Mesenchymal stem cell (in vitro differentiated cells and primary cell): Measurements from ENCODE around the gene ZBTB12.
"Not testable (repeated sequence)": the region's sequence is repeated elsewhere in the genome, so short reads cannot be mapped to it uniquely, and the experiment has no call there.

ENCODE experiments used
- DNase-seq: peaks from one replicate; pipeline ENCODE4 v3.0.0-alpha.2; 2013
- H2AFZ ChIP-seq: one replicate; pipeline ENCODE4 v1.6.1; 2013; ENCODE audit warnings: low read depth, mild to moderate bottlenecking, control low read depth, inconsistent platforms, low read length, moderate library complexity
- H2AK5ac ChIP-seq: 2 replicates; pipeline ENCODE4 v1.6.1; 2013; ENCODE audit warnings: low read length, moderate library complexity, mild to moderate bottlenecking, inconsistent platforms; ENCODE audit not compliant: severe bottlenecking
- H2BK120ac ChIP-seq: one replicate; pipeline ENCODE4 v1.6.1; 2013; ENCODE audit warnings: low read depth, mild to moderate bottlenecking, inconsistent platforms, low read length, moderate library complexity
- H2BK12ac ChIP-seq, 2 experiments: one replicate each; pipeline ENCODE4 v1.6.1; 2013; ENCODE audit warnings: inconsistent platforms in 2 of 2, low read length in 2 of 2, mild to moderate bottlenecking in 2 of 2, moderate library complexity in 2 of 2, control low read depth in 1 of 2
- H2BK15ac ChIP-seq: one replicate; pipeline ENCODE4 v1.6.1; 2013; ENCODE audit warnings: mild to moderate bottlenecking, low read depth, inconsistent platforms; ENCODE audit not compliant: poor library complexity, severe bottlenecking
- H2BK5ac ChIP-seq: 2 replicates; pipeline ENCODE4 v1.6.1; 2013; ENCODE audit warnings: low read depth, mild to moderate bottlenecking, low read length, control low read depth, inconsistent platforms; ENCODE audit not compliant: poor library complexity, severe bottlenecking
- H3K14ac ChIP-seq, 2 experiments: one replicate each; pipeline ENCODE4 v1.6.1; 2013; ENCODE audit warnings: inconsistent platforms in 2 of 2, low read length in 2 of 2, control low read depth in 1 of 2, mild to moderate bottlenecking in 1 of 2, moderate library complexity in 1 of 2
- H3K18ac ChIP-seq, 2 experiments: one replicate each; pipeline ENCODE4 v1.6.1; 2013; ENCODE audit warnings: inconsistent platforms in 2 of 2, low read length in 2 of 2, control low read depth in 1 of 2, low read depth in 1 of 2, mild to moderate bottlenecking in 1 of 2
- H3K23ac ChIP-seq, 2 experiments: one replicate each; pipeline ENCODE4 v1.6.1; 2013; ENCODE audit warnings: inconsistent platforms in 2 of 2, low read length in 2 of 2, mild to moderate bottlenecking in 2 of 2, moderate library complexity in 2 of 2, control low read depth in 1 of 2
- H3K27ac ChIP-seq: 2 replicates; pipeline ENCODE4 v1.5.1; 2013; ENCODE audit warnings: mild to moderate bottlenecking, moderate library complexity, low read length, control low read depth, inconsistent platforms; ENCODE audit not compliant: poor library complexity, severe bottlenecking
- H3K27me3 ChIP-seq, 2 experiments: 2 replicates each; pipeline versions ENCODE4 v1.6.1 to v1.7.0; 2013; ENCODE audit warnings: low read length in 2 of 2, mild to moderate bottlenecking in 2 of 2, moderate library complexity in 2 of 2, control low read depth in 1 of 2, inconsistent platforms in 1 of 2; ENCODE audit not compliant: control insufficient read depth in 1 of 2, insufficient read depth in 1 of 2
- H3K36me3 ChIP-seq, 2 experiments: 2 replicates each; pipeline versions ENCODE4 v1.6.1 to v1.7.0; 2013; ENCODE audit warnings: low read length in 2 of 2, control low read depth in 1 of 2, inconsistent platforms in 1 of 2, low read depth in 1 of 2, mild to moderate bottlenecking in 1 of 2; ENCODE audit not compliant: insufficient read depth in 2 of 2, control insufficient read depth in 1 of 2
- H3K4ac ChIP-seq, 2 experiments: one replicate each; pipeline ENCODE4 v1.6.1; 2013; ENCODE audit warnings: inconsistent platforms in 2 of 2, low read length in 2 of 2, mild to moderate bottlenecking in 2 of 2, moderate library complexity in 2 of 2, control low read depth in 1 of 2, low read depth in 1 of 2
- H3K4me1 ChIP-seq: 2 replicates; pipeline ENCODE4 v1.6.1; 2013; ENCODE audit warnings: low read depth, low read length, control low read depth; ENCODE audit not compliant: control insufficient read depth, insufficient read depth
- H3K4me2 ChIP-seq: 2 replicates; pipeline ENCODE4 v1.6.1; 2013; ENCODE audit warnings: low read length, mild to moderate bottlenecking, inconsistent platforms; ENCODE audit not compliant: poor library complexity, severe bottlenecking
- H3K4me3 ChIP-seq, 2 experiments: 2 replicates each; pipeline versions ENCODE4 v1.5.1 to v1.7.0; 2013; ENCODE audit warnings: low read length in 2 of 2, mild to moderate bottlenecking in 2 of 2, control low read depth in 1 of 2, low read depth in 1 of 2; ENCODE audit not compliant: insufficient read depth in 1 of 2
- H3K79me1 ChIP-seq: replicated peaks from 2 replicates; pipeline ENCODE4 v1.6.1; 2013; ENCODE audit warnings: mild to moderate bottlenecking, control low read depth, low read length, inconsistent platforms; ENCODE audit not compliant: poor library complexity, severe bottlenecking
- H3K9ac ChIP-seq: 2 replicates; pipeline ENCODE4 v1.7.0; 2013; ENCODE audit warnings: mild to moderate bottlenecking, low read length, moderate library complexity
- H3K9me3 ChIP-seq: 2 replicates; pipeline ENCODE4 v1.7.0; 2013; ENCODE audit warnings: mild to moderate bottlenecking, low read length; ENCODE audit not compliant: control insufficient read depth
- H4K8ac ChIP-seq: one replicate; pipeline ENCODE4 v1.6.1; 2013; ENCODE audit warnings: inconsistent platforms, mild to moderate bottlenecking, low read length, moderate library complexity
- H4K91ac ChIP-seq: one replicate; pipeline ENCODE4 v1.6.1; 2013; ENCODE audit warnings: mild to moderate bottlenecking, low read length, inconsistent platforms
- WGBS: methylation state at CpG from one replicate; pipeline ENCODE4 v1.1.7; 2013; ENCODE audit warnings: mixed read lengths; 5-methylcytosine and 5-hydroxymethylcytosine counted together

Gene ZBTB12

GRCh38 chr6:31865205-31866118 is 36.4 kb downstream of the ZBTB12 start:
- peaks cover 8 to 10% of the 10 kb centered on the region in 2 experiments for H3K36me3 ChIP-seq
- H3K23ac ChIP-seq: no peak overlapping the region
- H3K14ac ChIP-seq: no peak overlapping the region
- H3K9me3 ChIP-seq: no peaks in the 10 kb centered on the region
- H2BK15ac ChIP-seq: no peak overlapping the region
- no peak overlapping the region for H3K9ac ChIP-seq
- H3K79me1 ChIP-seq: peaks cover 18% of the 10 kb centered on the region
- H2AK5ac ChIP-seq: no peak overlapping the region
- DNase-seq: no peak
- WGBS: 88% methylated on average over 21 of the region's 21 CpGs
- H4K8ac ChIP-seq: no peak overlapping the region
- no peak overlapping the region for H3K27ac ChIP-seq
- H3K4me3 ChIP-seq: no peak overlapping the region
- H2BK120ac ChIP-seq: no peak overlapping the region
- no peak overlapping the region for H2BK12ac ChIP-seq
- H4K91ac ChIP-seq: no peak overlapping the region
- H3K27me3 ChIP-seq: peaks cover 0 to 18% of the 10 kb centered on the region in 2 experiments
- no peak overlapping the region for H2BK5ac ChIP-seq
- no peak overlapping the region for H3K18ac ChIP-seq
- no peak overlapping the region for H3K4ac ChIP-seq
- peaks cover 15% of the 10 kb centered on the region for H3K4me1 ChIP-seq
- H2AFZ ChIP-seq: no peak overlapping the region
- no peak overlapping the region for H3K4me2 ChIP-seq

DNA sequence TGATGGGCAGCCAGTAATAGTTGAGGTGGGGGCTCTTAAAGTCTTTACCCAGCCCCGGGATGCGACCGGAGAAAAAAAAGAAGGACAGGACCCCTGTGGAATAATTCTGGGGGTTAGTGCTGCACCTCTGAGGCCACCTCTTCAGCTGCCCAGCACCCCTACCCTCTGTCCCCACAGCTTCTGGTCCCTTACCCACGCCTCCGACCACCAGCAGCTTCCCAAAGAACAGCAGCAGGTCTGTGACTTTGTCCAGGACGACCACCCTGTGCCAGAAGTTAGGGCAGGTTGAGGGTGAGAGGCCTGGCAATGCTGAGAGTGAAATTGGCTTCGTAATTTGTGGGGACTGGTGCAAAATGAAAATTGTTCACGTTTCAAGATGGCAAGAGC is 37.1 kb downstream of the ZBTB12 start:
- Histone ChIP-seq H3K14ac (no peak overlapping the region), H3K27ac (no peak overlapping the region), H3K27me3 (peaks cover 0 to 12% of the 10 kb centered on the region in 2 experiments), H3K18ac (no peak overlapping the region), H2BK120ac (no peak overlapping the region), H3K4me2 (no peak overlapping the region), H3K4me3 (no peak overlapping the region), H4K91ac (no peak overlapping the region), H3K4ac (peak overlapping the region in 1 of 2 experiments; percentile 7), H3K9me3 (no peaks in the 10 kb centered on the region), H4K8ac (no peak overlapping the region), H2BK15ac (no peak overlapping the region), H3K23ac (no peak overlapping the region), H2BK12ac (no peak overlapping the region), H3K79me1 (peaks cover 23% of the 10 kb centered on the region), H3K9ac (peak overlapping the region; percentile 87), H3K36me3 (peaks cover 15 to 16% of the 10 kb centered on the region in 2 experiments), H2BK5ac (no peak overlapping the region), H3K4me1 (peaks cover 13% of the 10 kb centered on the region), H2AFZ (no peak overlapping the region), H2AK5ac (no peak overlapping the region)
- WGBS: 90% methylated on average over 5 of the region's 8 CpGs
- no peak for DNase-seq

DNA sequence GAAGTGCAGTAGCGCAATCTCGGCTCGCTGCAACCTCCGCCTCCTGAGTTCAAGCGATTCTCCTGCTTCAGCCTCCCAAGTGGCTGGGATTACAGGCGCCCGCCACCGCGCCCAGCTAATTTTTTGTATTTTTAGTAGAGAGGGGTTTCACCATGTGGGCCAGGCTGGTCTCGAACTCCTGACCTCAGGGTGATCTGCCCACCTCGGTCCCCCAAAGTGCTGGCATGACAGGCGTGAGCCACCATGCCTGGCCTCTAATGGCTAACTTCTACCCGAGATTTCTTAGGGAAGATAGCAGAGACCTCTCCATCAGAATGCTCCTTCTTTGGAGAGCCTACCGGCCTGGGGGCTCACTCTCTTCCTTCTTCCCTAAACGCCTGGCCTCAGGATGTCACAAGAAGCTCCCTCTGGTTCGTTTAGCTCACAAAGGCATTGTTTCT is 37.7 kb downstream of the ZBTB12 start:
- not testable (repeated sequence) for H3K23ac ChIP-seq, H2BK120ac ChIP-seq, DNase-seq, H3K27me3 ChIP-seq, H2BK12ac ChIP-seq, H2BK15ac ChIP-seq, H2AK5ac ChIP-seq, H3K14ac ChIP-seq, H4K8ac ChIP-seq, H4K91ac ChIP-seq, H2BK5ac ChIP-seq, H3K9me3 ChIP-seq, H2AFZ ChIP-seq
- H3K4me1 ChIP-seq: peaks cover 11% of the 10 kb centered on the region
- WGBS: 41% methylated on average over 15 of the region's 16 CpGs
- H3K79me1 ChIP-seq: peaks cover 30% of the 10 kb centered on the region
- H3K4me2 ChIP-seq: peak overlapping the region; percentile 58
- peak overlapping the region; percentile 87 for H3K9ac ChIP-seq
- H3K4ac ChIP-seq: peak overlapping the region in 1 of 2 experiments; percentile 2
- peaks cover 22 to 23% of the 10 kb centered on the region in 2 experiments for H3K36me3 ChIP-seq
- peak overlapping the region; percentile 30 for H3K27ac ChIP-seq
- peak overlapping the region in 1 of 2 experiments; percentile 16 for H3K18ac ChIP-seq
- peak overlapping the region in 1 of 2 experiments; percentile 85 for H3K4me3 ChIP-seq
